Nephron (organoid): Measurements from ENCODE around the gene ATP8A2.

Source experiments
- H3K27ac Mint-ChIP-seq, 3 experiments: 2 replicates each; pipeline ENCODE4 v1.8.0; 2020; ENCODE audit warnings: mixed read lengths in 3 of 3, mild to moderate bottlenecking in 2 of 3, moderate library complexity in 1 of 3
- H3K27me3 Mint-ChIP-seq: 2 replicates; pipeline ENCODE4 v1.8.0; 2021; ENCODE audit warnings: low read depth, mild to moderate bottlenecking, moderate library complexity, mixed read lengths
- H3K36me3 Mint-ChIP-seq: 2 replicates; pipeline ENCODE4 v1.8.0; 2020; ENCODE audit warnings: low read depth, mixed read lengths
- H3K4me1 Mint-ChIP-seq: 2 replicates; pipeline ENCODE4 v1.8.0; 2020; ENCODE audit warnings: mixed read lengths
- H3K4me3 Mint-ChIP-seq, 3 experiments: 2 replicates each; pipeline ENCODE4 v1.8.0; 2020; ENCODE audit warnings: mild to moderate bottlenecking in 3 of 3, mixed read lengths in 3 of 3, moderate library complexity in 2 of 3
- H3K9me3 Mint-ChIP-seq: 2 replicates; pipeline ENCODE4 v1.8.0; 2020; ENCODE audit warnings: mixed read lengths
- TF ChIP-seq, protein P1 (sequence below), 3 experiments: fragments of 200-600 bp; sonication (generic); IDR thresholded peaks; one replicate each; pipeline ENCODE4 v1.5.0; 2021; ENCODE audit warnings: antibody characterized with exemption in 3 of 3; ENCODE audit not compliant: unreplicated experiment in 3 of 3

ATP8A2 gene

GRCh38 chr13:25806264-25806974 lies 434.6 kb downstream of the ATP8A2 start:
- TF ChIP-seq, protein P1, sequence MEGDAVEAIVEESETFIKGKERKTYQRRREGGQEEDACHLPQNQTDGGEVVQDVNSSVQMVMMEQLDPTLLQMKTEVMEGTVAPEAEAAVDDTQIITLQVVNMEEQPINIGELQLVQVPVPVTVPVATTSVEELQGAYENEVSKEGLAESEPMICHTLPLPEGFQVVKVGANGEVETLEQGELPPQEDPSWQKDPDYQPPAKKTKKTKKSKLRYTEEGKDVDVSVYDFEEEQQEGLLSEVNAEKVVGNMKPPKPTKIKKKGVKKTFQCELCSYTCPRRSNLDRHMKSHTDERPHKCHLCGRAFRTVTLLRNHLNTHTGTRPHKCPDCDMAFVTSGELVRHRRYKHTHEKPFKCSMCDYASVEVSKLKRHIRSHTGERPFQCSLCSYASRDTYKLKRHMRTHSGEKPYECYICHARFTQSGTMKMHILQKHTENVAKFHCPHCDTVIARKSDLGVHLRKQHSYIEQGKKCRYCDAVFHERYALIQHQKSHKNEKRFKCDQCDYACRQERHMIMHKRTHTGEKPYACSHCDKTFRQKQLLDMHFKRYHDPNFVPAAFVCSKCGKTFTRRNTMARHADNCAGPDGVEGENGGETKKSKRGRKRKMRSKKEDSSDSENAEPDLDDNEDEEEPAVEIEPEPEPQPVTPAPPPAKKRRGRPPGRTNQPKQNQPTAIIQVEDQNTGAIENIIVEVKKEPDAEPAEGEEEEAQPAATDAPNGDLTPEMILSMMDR (IDR thresholded peaks at IDR 0.05; ENCODE audit: unreplicated experiment in 3 of 3), result no peak
- Mint-ChIP-seq H3K4me3 (no peak overlapping the region), H3K4me1 (peaks cover 48% of the 10 kb centered on the region), H3K36me3 (no peaks in the 10 kb centered on the region), H3K27me3 (no peaks in the 10 kb centered on the region), H3K9me3 (peaks cover 2% of the 10 kb centered on the region), H3K27ac (peak overlapping the region in 2 of 3 experiments; percentile 47 to 61)

DNA sequence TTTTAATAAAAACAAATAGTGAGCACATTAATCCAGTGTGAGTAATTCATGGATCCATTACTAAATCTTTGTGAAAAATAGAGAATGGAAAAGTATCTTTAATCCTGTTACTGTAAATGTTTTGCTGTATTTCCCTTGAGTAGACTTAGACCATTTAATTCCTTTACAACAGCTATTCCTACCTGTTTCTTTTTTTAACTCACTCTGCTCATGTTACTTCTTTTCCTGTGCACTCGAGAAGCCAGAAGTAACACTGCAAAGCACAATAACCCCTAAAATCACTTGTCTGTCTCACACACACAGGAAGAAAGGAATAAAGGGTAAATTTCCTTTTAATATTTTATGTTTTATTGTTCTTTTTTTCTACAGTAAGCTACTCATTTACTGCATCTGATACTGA lies 435.8 kb downstream of the ATP8A2 start:
- no peaks in the 10 kb centered on the region for H3K27me3 Mint-ChIP-seq
- H3K27ac Mint-ChIP-seq, result no peak overlapping the region
- TF ChIP-seq, protein P1 (IDR thresholded peaks at IDR 0.05; ENCODE audit: unreplicated experiment in 3 of 3), result no peak
- H3K4me3 Mint-ChIP-seq, result no peak overlapping the region
- H3K9me3 Mint-ChIP-seq, result peaks cover 8% of the 10 kb centered on the region
- peaks cover 48% of the 10 kb centered on the region for H3K4me1 Mint-ChIP-seq
- H3K36me3 Mint-ChIP-seq, result peaks cover 5% of the 10 kb centered on the region

DNA sequence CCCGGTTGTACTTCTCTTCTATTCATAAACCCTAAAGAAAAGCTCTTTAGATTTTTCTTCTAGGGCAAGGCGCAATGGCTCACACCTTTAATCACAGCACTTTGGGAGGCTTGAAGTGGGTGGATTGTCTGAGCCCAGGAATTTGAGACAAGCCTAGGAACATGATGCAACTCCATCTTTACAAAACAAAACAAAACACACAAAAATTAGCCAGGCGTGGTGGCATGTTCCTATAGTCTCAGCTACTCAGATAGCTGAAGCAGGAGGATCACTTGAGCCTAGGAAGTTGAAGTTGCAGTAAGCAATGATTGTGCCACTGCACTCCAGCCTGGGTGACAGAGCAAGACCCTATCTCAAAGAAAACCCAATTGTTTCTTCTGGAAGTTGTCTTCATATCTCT lies 439.7 kb downstream of the ATP8A2 start:
- TF ChIP-seq, protein P1 (IDR thresholded peaks at IDR 0.05; ENCODE audit: unreplicated experiment in 3 of 3), result no peak
- no peaks in the 10 kb centered on the region for H3K27me3 Mint-ChIP-seq
- H3K36me3 Mint-ChIP-seq, result peaks cover 5% of the 10 kb centered on the region
- H3K9me3 Mint-ChIP-seq, result peaks cover 9% of the 10 kb centered on the region
- peaks cover 38% of the 10 kb centered on the region for H3K4me1 Mint-ChIP-seq
- H3K27ac Mint-ChIP-seq, result peak overlapping the region in 1 of 3 experiments; percentile 82
- H3K4me3 Mint-ChIP-seq, result no peak overlapping the region

DNA sequence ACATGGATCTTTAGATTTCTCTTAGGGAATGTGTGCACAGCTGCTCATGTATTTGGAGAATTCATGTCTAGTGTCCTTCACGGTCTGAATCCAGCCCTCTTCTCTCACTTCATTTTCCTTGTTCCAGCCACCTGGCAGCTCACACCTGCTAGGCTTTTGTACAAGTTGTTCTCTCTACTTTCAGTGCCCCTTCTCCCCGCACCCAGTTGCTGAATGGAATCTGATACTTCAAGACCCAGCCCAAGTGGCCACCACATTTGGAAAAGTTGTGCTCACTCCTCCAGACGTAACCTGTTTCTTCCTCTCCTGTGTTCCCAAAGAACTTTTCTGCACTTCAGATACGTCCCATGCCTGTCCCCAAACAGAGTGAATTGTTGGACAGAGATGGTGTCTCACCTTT lies 444.5 kb downstream of the ATP8A2 start:
- H3K9me3 Mint-ChIP-seq, result peaks cover 9% of the 10 kb centered on the region
- H3K36me3 Mint-ChIP-seq, result peaks cover 5% of the 10 kb centered on the region
- no peaks in the 10 kb centered on the region for H3K27me3 Mint-ChIP-seq
- H3K27ac Mint-ChIP-seq, result no peak overlapping the region
- TF ChIP-seq, protein P1 (IDR thresholded peaks at IDR 0.05; ENCODE audit: unreplicated experiment in 3 of 3), result no peak
- peaks cover 15% of the 10 kb centered on the region for H3K4me1 Mint-ChIP-seq
- H3K4me3 Mint-ChIP-seq, result no peak overlapping the region

- peak overlapping the region in 1 of 3 experiments; percentile 51 for H3K27ac Mint-ChIP-seq
- no peak overlapping the region for H3K4me3 Mint-ChIP-seq
- H3K9me3 Mint-ChIP-seq, result peaks cover 21% of the 10 kb centered on the region
- peaks cover 12% of the 10 kb centered on the region for H3K36me3 Mint-ChIP-seq
- H3K4me1 Mint-ChIP-seq, result peaks cover 15% of the 10 kb centered on the region
- H3K27me3 Mint-ChIP-seq, result no peaks in the 10 kb centered on the region
- TF ChIP-seq, protein P1 (IDR thresholded peaks at IDR 0.05; ENCODE audit: unreplicated experiment in 3 of 3), result no peak
Measured at GRCh38 chr13:25819856-25820530, 448.2 kb downstream of the ATP8A2 start.
